Inferior parietal cortex (tissue), 1 donor: Measurements from ENCODE around the gene IGSF9.

Experiments used
- DNase-seq: peaks from one replicate; pipeline ENCODE4 v3.0.0-alpha.2; 2016; ENCODE audit errors: extremely low spot score

The IGSF9 gene

GRCh38 chr1:159972443-159973205, 27.2 kb upstream of the IGSF9 start:
- DNase-seq, result no peak

GRCh38 chr1:159970932-159971342, 25.5 kb upstream of the IGSF9 start:
- DNase-seq, result no peak

- DNase-seq, result no peak
These were observed 23.5 kb upstream of the IGSF9 start for GRCh38 chr1:159968901-159969300.

GRCh38 chr1:159965263-159965662, 19.9 kb upstream of the IGSF9 start:
- DNase-seq, result no peak

GRCh38 chr1:159964144-159964543, 18.7 kb upstream of the IGSF9 start:
- DNase-seq, result no peak

- no peak for DNase-seq
These were observed 16.8 kb upstream of the IGSF9 start for GRCh38 chr1:159962176-159962575.

- DNase-seq, result no peak
These were observed 16.2 kb upstream of the IGSF9 start for GRCh38 chr1:159961636-159962035.

GRCh38 chr1:159960721-159961381, 15.4 kb upstream of the IGSF9 start:
- DNase-seq, result no peak

- DNase-seq, result no peak
These were observed 14.0 kb upstream of the IGSF9 start for GRCh38 chr1:159959451-159959850.

- no peak for DNase-seq
These were observed 13.4 kb upstream of the IGSF9 start for GRCh38 chr1:159958719-159959380.

GRCh38 chr1:159957824-159958268, 12.4 kb upstream of the IGSF9 start:
- DNase-seq, result no peak

GRCh38 chr1:159955456-159955855, 10.0 kb upstream of the IGSF9 start:
- no peak for DNase-seq

GRCh38 chr1:159953536-159954515, 8.4 kb upstream of the IGSF9 start, which contains the start of gene SLAMF9:
Gene SLAMF9, minus strand, starts transcription at chr1:159954237. Its CDS starts 100 bp downstream, at chr1:159954137.
- no peak for DNase-seq

- DNase-seq, result no peak
These were observed 7.5 kb upstream of the IGSF9 start for GRCh38 chr1:159952932-159953331.

- no peak for DNase-seq
These were observed 6.1 kb upstream of the IGSF9 start for GRCh38 chr1:159951551-159951950.

- no peak for DNase-seq
These were observed 5.6 kb upstream of the IGSF9 start for GRCh38 chr1:159951016-159951415.

GRCh38 chr1:159949981-159950381, 4.6 kb upstream of the IGSF9 start:
- DNase-seq, result no peak

GRCh38 chr1:159949123-159949522, 3.7 kb upstream of the IGSF9 start:
- DNase-seq, result no peak

- no peak for DNase-seq
These were observed 2.5 kb upstream of the IGSF9 start for GRCh38 chr1:159947942-159948341.

GRCh38 chr1:159946242-159947187, 1.1 kb upstream of the IGSF9 start:
- DNase-seq, result no peak
